Activated T-cell treated with anti-CD3 and anti-CD28 coated beads, Interleukin-2, amount 50 U/mL, for 1 hour (primary cell): Measurements from ENCODE around the gene EHBP1L1.
"Not testable (repeated sequence)": the region's sequence is repeated elsewhere in the genome, so short reads cannot be mapped to it uniquely, and the experiment has no call there.

Experiments used
- DNase-seq: peaks from one replicate; pipeline ENCODE4 v3.0.0-alpha.2; 2020

Gene EHBP1L1

DNA sequence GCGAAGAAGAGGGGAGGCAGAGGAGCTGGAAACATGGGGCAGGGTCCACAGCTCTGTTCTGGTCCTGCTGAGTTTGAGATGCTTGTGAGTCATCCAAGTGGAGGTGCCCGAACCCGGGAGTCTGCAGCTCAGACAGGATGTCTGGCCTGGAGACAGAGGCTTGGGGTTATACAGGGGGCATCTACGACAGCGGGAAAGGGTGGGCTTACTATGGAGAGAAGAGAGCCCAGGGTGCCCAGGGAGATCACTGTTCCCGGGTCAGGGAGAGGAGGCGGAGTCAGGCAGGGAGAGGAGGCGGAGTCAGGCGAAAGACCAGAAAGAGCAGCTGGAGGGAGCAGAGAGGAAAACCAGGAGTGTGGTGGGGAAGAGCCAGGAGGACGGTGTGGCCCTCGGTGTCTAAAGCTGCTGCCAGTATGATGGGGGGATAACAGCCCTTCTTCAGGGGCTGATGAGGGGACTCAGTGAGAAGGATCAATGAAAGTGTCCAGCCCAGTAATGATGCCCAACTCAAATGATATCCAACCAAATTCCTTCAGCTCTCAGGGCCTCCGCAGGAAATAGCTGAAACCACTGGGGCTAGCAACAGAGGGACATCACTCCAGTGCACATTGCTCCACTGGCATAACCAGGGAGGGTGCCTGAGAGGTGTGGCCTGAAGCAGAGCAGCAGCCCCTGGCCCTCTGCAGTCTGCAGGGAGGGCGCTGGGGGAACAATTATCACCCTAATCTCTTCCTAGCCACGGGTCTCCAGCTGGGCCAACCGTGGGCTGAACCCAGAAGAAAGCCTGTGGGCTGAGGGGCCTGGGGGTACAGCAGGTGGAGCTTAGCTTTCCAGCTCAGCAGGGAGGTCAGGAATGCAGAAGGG lies 15.1 kb upstream of the EHBP1L1 start:
- DNase-seq: no peak

- no peak for DNase-seq
Measured at GRCh38 chr11:65562020-65562419, 13.8 kb upstream of the EHBP1L1 start.

GRCh38 chr11:65562788-65563187 lies 13.1 kb upstream of the EHBP1L1 start:
- no peak for DNase-seq

DNA sequence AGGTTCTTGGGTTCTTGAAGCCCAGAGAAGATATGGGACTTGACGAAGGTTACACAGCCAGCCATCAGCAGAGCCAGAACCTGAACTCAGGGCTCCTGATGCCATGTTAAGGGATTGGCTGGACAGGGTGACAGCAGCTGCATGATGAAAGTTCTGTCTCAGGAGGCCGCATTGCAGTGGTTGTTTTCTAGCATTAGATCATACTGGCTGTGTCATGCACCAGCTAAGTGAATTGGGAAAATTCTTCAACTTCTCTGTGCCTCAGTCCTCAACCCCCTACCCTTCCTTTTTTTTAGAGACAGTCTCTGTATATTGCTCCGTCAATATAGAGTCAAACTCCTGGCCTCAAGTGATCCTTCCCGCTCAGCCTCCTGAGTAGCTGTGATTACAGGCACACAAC lies 12.3 kb upstream of the EHBP1L1 start:
- no peak for DNase-seq

DNA sequence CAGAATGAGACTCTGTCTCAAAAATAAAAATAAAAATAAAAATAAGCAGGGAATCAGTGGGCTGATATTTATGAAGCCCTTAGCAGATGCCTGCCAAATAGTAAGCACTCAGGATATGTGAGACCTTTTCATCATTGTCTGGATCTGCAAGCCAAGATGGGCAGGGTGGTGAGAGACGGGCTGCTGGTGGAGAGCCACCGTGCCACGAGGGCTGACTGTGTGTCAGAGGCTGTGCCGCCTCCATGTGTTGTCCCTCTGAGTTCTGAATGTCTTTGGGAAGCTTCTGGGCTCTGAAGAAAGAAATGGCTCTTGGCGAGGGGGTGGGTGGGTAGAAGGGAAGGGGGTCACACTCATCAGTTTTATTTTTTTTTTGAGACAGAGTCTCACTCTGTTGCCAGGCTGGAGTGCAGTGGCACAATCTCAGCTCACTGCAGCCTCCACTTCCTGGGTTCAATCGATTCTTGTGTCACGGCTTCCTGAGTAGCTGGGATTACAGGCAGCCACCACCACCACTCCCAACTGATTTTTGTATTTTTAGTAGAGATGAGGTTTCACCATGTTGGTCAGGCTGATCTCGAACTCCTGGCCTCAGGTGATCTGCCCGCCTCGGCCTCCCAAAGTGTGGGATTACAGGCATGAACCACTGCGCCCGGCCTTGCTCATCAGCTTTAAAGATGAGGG lies 10.8 kb upstream of the EHBP1L1 start:
- not testable (repeated sequence) for DNase-seq

DNA sequence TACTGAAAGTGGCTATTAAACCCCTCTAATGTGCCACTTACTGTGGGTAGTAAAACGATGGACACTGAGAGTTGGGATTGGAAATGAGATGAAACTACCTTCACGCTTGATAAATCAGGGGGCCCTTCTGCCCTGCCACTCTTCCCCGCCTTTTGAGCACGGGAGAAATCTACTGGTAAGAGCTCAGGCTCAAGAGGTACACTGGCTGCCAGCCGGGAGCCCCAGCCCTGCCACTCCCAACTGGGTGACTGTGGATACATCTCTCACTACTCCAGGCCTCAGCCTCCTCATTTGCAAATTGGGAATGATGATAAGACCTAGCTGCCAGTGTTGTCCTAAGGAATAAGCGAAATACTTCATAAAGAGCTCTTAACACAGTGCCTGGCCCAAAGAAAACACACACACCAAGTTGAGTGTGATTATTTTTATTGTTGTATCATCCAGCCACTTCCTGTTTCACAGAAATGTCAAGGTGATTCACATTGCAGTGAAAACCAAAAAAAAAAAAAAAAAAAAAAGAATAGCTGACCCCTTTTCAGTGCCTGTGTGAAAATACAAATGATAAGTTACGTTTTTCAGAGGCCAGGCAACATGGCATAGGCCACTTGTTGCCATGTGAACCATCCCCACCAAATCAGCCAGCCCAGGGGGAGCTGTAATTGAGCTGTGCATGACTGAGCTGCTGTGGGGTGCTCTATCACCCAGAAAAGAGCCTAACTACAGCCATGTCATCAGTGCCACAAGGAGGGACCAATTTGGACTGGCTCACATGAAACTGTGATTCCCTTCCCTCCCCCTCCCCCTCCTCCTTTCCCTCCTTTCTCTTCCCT lies 10.0 kb upstream of the EHBP1L1 start:
- peak; percentile 46 for DNase-seq

- DNase-seq: no peak
Measured at GRCh38 chr11:65569164-65569972, 6.5 kb upstream of the EHBP1L1 start.

- DNase-seq: peak; percentile 97
Measured at GRCh38 chr11:65569973-65570918, 5.6 kb upstream of the EHBP1L1 start, which contains the start of gene ZNRD2. Gene ZNRD2 (plus strand): TSS chr11:65570477. CDS start chr11:65570492, 15 bp downstream.

DNA sequence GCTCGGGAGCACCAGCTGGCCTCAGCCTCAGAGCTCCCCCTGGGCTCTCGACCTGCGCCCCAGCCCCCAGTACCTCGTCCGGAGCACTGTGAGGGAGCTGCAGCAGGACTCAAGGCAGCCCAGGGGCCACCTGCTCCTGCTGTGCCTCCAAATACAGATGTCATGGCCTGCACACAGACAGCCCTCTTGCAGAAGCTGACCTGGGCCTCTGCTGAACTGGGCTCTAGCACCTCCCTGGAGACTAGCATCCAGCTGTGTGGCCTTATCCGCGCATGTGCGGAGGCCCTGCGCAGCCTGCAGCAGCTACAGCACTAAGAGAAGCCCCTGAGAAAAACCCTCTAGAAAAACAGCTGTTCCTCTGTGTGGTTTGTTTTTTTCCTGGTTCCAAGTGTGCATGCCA lies 4.4 kb upstream of the EHBP1L1 start:
- no peak for DNase-seq

- no peak for DNase-seq
Measured at GRCh38 chr11:65571940-65572339, 3.9 kb upstream of the EHBP1L1 start.

GRCh38 chr11:65572356-65573051 lies 3.3 kb upstream of the EHBP1L1 start, which contains the start of gene FAM89B:
Gene FAM89B (plus strand): TSS chr11:65572538. CDS start chr11:65572670, 132 bp downstream.
- peak; percentile 91 for DNase-seq

DNA sequence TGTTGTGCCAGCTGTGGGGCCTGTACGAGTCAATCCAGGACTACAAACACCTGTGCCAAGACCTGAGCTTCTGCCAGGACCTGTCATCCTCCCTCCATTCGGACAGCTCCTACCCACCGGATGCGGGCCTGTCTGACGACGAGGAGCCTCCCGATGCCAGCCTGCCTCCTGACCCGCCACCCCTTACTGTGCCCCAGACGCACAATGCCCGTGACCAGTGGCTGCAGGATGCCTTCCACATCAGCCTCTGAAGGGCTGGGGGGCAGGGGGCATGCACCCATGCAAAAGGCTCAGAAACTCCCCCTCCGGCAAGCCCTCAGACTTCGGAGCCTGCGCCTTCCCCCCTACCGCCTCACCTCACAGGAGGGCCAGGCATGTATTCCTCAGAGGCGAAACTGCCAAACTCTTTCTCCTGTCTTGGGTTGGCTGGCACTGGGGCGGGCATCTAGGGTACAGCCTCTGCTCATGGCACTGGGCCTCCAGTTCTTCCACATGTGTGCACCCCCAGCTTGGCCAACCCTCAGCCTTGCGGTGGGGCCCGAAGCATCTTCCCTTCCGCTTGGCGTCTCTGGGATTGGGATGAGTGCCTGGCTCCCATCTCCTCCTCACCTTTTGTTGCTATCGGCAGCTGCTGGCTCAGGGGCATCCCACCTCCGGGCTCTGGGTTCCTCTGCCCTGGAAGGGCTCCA lies 2.3 kb upstream of the EHBP1L1 start:
- DNase-seq: no peak

GRCh38 chr11:65574109-65574810 lies 1.6 kb upstream of the EHBP1L1 start:
- peak; percentile 87 for DNase-seq

GRCh38 chr11:65574811-65575567 lies 864 bp upstream of the EHBP1L1 start:
- DNase-seq: no peak

- DNase-seq: no peak
Measured at GRCh38 chr11:65576232-65576866, 496 bp downstream of the EHBP1L1 start.

GRCh38 chr11:65576867-65577755 lies 1.3 kb downstream of the EHBP1L1 start:
- no peak for DNase-seq

- DNase-seq: no peak
Measured at GRCh38 chr11:65577756-65578109, 1.9 kb downstream of the EHBP1L1 start.
